SHP77 treated with DMSO at 0.1 percent for 48 hours (cell line): ENCODE data around the gene LRP5.

ENCODE experiments used
- DNase-seq: peaks from one replicate; lab custom pipeline; 2025; lab: John Stamatoyannopoulos, UW

The LRP5 gene

DNA sequence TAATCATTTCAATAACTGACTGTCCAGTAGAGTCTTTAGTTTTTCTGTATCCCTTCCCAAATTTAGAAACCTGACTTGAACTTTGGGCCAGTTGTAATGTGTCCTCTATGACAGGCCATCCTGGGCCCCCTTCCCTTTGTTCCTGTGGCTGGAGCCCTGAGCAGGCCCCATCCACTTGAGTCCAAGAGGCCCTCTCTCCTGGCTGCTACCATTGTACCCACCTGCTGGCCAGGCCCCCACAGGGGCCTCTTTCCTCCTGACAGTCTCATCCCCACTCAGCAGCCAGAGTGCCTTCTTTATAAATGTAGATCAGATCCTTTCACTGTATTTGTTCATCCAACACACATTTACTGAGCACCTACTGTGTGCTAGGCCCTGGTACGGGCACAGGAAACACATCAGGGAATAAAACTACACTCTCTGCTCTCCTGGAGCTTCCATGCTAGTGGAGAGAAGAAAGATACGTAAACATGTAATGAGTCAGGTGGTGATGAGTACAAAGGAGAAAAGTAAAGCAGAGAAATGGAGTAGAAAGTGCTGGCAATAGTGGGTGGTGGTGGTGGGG is 2.7 kb upstream of the LRP5 start:
- DNase-seq: no peak

DNA sequence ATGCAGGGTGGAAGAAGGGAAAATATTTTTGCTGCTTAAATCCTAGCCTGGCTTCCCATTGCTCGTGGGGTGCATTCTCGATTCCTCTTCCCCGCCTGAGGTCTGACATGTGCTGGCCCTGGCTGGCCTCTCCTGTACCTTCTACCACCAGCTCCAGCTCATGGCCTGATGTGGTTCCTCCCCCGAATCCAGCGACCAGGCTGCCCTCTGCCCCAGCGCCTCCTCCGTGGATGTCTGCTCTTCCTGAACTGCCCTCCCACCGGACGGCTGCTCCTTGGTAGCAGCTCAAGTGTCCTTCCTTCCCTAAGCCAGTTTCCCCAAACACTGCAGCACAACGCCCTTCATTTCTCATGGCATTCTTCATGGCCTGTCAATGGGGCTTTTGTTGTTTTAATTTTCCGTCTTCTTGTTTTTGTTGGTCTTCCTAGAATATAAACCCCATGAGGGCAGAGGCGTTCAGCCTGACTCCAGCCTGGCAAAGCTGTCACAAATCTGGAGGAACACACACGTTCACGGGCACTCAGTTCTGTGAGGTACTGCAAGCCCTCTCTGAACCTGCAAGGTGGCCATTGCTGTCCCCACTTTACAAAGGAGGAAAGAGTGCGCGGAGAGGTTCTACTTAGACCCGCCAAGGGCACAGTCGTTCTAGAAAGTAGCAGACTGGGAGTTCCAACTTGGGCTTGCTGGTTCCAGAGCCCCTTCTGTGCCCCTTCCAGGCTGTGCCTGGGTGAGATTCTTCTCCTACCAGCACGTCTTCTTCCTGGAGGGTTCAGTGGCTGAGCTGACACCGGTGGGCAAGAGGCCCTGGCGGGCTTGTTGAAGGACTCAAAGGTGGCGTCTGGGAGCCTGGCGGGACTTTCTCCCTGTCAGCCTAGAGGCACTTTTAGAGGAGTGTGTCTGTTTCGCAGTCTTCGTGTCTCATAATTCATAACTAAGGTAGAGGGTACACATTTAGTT is 953 bp upstream of the LRP5 start:
- no peak for DNase-seq

DNA sequence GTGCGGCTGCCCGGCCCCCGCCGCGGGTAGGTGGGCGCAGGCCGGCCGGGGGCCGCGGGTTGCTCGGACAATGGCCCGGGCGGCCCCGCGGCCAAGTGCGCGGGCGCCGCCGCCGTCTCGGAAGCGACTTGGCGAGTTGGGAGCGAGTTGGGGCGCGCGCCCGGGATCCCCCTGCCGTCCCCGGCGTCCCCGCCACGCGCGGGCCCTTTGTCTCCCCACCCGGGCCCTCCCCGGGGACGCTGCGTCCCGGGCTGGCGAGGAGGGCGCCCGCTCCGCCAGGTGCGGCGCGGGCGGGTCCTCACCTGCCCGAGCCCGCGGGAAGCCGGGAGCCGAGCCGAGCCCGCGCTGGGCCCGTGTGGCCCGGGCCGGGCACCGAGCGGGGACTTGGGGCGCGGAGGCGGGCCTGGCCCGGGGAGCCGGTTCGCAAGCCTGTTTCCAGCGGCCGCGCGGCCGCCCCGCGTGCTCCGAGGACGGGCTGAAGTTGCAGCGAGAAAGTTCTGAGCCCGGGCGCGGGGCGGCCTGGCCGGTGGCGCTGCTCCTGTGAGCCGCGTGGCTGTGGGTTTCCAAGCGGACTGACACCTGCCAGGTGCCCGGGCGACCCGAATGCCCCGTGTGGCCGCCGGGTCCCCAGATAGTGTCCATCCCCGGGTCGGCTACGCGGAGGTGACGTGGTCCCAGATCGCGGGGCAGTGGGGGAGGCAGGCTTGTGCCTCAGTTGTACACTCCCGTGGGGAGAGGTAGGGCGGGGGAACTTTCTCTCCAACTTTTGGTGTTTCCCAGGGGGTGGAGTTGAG is 586 bp downstream of the LRP5 start:
- no peak for DNase-seq

DNA sequence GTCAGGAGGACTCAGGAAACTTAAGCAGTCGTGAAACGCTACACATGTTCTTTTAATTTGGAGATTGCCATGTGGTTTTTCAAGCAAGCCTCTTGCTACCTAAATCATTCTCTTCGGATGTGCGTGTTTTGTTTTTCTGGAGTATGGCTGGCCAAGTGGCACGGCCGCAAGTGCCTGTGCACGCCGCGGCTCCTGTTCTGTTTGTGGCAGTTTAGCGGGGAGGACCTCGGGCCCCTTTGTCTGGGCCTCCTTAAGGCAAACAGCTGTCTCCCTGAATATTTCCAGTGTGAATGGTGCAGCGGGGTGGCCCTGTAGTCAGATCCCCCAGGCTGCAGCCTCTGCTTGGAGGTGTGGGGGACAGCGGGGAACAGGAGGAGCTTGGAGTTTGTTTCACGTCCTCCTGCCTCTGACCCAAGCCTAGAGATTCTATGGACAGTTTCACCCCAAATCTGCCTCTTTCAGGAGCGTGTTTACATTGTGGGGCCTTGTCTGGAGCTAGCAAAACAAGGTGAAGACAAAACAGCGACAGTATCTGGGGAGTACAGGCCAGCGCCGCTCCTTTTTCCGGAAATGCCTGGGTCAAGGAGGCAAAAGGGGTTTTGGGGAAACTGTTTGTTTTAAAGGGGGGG is 1.3 kb downstream of the LRP5 start:
- no peak for DNase-seq

DNA sequence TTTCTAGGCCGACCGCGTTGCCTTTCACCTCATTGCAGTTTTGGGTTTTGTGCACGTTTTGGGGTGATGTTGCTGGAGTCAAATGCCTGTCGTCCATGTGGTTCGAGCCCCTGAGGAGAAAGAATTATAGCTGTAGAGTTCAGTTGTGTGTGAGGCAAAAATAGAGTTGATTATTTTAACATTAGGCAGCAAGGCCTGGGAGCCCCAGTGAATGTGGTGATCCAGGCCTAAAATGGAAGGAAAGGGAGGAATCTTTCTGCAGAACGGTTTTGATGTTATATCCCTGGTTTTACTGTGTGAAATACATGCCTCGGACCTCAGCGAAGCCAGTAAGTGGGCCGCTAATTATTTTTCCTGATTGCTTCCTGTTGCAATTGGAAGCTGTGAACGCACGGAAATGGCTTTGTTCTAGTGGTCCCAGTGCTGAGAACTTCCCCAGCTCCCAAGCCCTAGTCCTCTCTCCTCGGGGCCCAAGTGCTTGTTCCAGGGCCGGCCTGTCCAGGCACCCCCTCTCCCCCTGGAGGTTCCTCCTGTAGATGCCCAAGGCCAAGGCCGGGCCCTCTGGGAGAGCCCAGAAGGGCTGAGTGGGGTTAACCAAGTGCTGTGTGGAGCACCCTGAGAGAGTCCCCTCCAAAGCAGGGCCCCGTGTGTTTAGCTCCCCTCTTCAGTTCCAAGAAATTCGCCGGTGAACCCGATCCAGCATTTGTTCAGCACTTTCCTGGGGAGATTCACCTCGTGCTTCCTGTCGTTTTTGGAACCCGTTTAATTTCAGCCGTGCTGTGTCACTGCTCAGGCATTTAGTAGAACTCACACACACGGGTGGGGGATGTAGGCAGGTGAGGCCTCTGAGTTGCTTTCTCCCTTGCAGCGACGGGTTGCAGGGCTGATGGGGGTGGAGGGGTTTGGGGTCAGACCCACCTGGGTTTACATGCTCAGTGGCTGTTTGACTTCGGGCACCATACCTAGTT is 2.1 kb downstream of the LRP5 start:
- DNase-seq: peak; percentile 20

DNA sequence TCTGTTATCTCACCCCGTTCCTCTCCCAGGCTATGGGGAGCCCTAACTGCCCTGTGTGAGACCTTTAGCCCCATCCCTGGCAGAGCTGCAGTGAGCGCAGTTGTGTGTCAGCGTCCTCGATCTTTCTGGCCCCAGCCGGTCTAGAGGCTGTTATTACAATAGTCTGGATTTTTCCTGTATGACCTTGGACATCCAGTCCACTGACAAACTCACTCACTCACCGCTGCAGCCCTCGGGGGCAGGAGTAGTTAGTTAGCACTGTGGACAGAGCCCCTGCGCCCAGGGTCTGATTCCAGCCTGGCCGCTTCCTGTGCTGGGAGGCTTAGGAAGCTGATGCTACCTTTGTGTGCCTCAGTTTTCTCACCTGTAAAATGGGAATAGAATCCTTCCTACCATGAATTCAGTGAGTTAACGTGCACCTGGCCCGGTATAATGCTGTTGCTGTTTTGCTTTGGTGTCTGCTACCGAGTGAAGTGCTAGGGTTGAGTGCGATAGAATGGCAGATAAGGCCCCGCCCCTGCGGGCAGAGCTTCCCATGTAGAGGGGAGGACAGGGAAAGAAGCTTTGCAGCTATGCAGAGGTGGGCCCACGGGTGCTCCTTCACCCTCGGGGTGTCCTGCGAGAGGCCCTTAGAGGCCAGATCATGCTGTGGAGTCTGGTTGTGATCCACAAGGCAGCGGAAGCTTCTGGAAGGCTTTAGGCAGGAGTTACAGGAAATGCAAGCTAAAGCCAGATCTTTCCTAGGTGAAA is 3.0 kb downstream of the LRP5 start:
- peak; percentile 25 for DNase-seq

DNA sequence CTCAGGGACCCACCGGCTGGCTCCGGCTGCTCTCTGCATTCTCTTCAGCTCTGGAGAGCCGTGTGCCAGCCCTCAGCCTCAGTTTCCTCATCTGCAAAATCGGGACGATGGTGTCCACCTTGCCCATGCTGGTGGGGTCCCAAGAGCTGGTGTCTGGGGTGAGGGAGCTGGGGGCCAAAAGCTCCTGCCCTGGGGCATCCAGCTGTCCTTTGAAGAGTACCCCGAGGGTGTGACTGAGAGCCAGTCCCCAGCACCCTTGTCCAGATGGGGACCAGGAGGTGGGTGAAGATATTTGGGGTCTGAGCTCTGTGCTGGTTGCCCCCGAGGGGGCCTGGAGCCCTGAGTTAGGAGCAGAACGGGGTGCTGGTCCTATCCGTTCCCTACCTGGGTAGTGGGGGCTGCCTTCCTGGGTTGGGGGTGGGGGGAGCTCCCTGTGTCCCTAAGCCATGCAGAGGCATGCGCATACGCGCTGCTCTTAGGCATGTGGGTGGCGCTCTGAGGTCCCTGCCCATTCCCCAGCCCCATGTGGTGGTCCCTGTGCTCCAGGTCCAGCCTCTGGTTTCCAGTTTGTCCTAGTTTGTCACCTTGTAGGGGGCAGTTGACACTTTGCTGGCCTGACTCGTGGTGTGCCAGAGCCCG is 4.9 kb downstream of the LRP5 start:
- no peak for DNase-seq

DNA sequence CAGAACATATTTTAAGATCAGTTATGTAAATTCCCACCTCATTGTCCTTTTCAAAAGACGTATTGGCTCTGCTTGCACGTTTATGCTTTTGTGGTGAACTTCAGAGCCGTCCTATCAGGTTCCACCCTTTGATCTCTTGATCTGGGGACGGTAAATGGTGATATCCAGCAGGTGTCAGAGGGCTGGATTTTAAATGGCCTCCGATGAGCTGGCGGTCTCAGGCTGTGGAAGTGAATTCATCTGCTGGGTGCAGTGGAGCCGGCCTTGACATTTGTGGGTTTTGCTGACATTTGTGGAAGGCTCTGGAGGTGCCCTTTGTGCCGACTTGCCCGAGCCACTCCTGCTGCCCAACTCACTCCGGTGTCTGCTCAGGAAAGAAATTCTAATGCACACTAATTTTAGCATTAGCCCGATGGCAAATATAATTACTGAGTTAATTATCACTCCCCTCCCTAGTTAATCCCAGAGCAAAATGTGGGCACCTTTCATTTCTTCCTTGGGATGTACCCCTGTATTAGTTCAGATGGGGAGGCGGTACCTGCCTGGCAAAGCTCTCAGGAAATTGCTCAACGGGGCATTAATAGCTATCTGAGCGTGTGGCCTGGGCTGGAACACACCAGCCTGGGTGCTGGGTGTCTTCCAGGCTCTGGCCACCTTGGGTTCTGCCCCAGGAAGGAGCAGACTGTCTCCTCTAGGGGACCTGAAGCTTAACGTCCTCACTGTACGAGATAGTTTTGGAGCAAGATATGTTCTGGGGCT is 9.1 kb downstream of the LRP5 start:
- DNase-seq: no peak

DNA sequence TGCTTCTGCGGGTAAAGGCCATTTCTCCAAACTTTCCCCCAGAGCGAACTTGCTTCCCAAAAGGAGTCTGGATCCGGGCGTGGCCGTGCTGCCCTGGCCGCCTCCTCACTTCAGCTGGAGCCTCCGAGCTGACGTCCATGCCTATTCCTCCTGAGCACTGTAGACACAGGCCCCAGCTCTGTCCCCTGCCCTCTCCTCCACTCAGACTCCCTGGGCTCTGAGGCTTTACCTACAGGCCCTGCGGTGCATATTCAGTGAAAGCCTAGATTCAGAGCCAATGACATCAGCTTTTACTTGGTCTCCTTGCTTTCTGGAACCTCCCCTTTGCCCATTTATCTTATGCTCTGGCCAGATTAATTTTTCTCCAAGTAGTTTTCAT is 9.7 kb downstream of the LRP5 start:
- no peak for DNase-seq

DNA sequence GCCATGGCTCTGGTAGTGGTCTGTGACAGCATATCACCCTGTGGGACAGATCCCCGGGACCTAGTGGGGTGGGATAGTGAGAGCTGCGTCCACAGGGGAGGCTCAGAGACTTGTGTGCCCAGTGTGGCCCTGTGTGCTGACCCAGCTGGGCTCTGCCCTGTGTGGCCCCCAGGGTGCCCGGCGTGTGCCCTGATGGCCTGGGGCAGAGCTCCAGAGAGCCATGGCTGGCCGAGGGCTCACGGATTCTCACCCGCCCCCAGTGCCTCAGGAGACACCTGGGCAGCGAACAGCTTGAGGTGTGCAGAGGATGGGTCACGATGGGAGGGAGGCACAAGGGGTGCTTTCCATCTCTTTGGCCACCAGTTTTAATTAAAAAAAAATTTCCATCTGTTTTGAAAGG is 11.8 kb downstream of the LRP5 start:
- DNase-seq: no peak

DNA sequence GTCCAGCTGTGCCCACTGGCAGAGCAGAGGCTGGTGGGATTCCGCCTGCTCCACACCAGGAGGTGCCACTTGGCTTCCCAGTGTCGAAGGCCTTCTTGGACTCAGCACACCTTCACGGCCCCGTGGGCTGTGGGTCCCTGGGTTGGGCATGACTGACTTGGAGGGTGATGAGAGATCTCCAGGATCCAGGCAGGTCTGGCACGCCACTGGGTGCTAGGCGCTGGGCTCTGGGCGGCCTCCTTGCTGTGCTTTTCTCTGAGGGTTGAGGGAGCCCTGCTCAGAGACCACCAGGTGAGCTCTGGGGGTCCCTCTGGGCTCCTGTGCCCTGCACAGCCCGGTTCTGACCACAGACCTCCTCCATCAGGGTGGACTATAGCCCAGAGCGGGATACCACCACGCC is 12.3 kb downstream of the LRP5 start:
- no peak for DNase-seq

DNA sequence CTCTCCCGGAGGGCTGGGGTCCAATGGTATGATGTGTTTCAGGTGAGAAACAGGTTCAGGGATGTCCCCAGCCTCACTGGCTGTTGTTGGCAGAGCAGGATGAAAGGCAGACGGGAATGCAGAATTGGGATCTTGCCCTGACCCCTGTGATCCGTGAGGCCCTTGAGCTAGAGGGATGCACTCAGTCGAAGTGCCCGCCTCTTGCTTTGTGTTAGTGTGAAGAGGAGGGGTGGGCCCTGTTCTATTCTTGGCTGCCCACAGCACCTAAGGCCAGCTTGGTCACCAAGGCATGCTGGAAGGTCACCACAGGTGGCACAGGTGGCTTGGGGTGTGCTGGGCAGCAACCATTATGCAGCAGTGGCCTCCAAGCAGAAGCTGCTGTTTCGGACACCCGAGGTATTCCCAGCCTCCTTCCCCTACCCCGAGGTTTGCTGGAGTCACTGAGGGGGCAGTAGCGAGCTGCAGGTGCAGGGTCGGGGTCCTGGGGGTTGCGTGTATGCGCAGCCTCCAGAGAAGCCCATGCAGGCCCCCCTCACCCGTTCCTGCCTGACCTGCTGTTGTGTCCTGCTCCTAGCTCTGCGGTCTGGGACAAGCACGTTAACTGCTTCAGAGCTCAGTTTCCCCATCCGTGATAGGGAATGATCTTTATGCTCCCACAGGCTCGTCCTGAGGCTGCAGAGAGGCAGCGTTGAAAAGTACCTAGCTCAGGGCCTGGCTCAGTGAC is 13.0 kb downstream of the LRP5 start:
- DNase-seq: no peak

DNA sequence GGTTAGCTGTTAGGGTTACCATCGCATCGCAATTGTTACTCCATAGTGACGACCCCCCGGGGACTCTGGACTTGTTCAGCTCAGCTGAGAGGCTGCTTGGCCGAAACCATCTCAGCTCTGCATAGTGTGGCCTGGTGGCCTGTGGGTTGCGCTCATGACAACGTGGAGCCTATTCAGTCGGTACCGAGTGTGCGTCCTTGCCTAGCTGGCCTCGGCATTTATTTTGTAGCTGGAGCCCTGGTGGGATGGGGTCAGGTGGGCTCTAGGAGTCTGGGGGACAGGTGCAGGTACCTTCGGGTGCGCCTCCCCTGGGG is 13.5 kb downstream of the LRP5 start:
- no peak for DNase-seq

DNA sequence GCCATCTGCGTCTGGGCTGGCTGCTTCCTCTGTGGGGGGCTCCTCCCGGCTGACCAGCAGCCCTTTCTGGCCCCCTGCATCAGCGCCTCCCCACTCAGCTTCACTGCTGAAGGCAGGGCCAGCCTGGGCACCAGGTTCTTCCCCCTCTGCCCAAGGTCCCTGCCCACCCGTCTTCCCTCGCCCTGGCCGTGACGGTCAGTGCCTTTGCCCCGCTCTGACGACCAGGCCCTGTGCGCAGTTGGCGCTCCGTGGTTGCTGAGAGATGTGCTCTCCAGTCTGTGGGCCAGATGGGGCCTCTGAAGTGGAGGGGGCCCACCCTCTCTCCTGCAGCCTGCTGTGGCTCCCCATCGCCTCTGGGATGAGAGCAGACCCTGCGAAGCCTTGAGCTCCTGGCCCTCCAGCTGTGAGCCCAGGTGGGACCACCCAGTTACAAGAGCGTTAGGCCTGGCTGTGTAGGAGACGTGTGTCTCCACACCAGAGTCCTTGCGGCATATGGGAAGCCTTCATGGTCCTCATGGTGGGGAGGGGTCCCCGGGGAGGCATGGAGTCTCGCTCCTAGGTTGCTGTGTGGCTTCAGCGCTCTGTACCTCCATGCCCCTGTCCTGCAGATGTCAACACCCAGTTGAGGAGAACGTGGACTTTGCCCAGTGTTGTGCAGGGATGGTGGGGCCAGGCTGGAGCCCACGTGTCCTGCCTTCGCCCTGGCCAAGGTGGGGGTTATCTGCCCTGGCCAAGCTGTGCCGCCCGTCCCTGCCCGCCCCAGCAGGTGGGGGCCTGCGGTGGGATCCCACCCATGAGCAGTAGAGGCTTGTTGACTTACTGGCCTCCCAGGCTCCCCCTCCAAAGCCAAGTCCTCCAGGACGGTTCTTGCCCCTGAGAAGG is 14.2 kb downstream of the LRP5 start:
- DNase-seq: no peak

DNA sequence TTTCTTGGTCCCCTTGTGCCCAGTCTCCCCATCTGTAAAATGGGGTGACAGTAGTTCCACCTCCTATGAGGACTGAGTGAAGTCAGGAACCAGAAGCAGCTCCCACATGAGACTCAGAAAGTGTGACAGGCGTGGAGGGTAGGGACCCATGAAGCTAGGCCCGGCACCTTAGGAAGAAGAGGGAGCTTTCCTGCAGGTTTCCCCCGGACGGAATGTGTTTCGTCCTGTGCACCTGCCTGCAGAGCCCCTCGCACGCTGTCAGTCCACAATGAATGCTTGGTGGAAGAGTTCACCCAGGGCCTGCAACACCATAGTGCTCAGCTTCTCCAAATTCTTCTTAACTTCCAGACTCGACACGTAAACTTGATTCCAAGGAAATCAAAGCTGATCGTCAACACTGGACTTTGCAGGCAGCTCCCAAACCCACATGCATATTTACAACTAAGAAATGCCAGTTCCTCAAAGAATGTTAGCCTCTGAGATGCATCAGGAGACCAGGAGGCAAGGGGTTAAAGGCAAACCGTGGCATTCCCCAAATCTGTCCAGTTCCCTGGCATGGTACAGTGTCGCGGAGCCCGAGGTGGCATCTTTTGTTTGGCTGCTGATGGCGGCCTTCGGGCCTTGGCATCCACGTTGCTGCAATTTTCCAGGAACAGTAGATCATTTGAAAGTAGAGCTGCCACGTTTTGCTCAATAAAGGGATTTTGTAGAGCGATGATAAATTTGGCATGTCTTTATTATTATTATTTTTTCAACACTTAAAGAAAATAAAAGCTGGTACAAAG is 15.4 kb downstream of the LRP5 start:
- no peak for DNase-seq

DNA sequence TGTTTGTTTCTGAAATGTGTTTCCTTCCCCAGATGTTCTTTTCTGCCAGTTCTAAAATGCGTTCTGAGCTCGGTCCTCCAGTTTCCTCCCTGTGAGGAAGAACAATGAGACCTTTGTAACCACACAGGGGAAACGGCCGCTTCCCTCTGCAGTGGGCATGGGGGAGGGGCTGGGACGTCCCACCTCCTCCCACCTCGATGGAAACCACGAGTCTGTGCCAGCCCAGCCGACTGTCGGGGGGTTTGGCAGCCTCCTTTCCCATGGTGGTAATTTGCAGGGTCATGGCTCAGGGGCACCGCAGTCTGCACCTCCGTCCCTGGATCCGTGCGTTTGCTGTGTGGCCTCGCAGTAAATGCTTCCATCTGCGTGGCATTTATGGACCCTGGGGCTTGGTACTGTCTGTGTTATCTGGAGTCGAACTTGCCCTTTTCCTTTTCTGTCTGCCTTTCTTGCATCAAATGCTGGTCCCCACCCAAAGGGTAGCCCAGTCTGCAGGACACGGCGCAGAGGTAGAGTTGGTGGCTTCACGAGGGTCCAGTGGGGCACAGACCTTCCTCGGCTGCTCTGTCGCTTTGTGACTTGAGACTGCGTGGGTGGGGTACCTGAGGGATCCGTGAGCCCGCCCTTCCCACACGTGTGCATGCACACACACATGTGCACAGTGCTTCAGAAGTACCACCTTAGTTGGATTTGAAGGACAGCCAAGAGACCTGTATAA is 16.1 kb downstream of the LRP5 start:
- DNase-seq: no peak
